HG02642 (cell line): ENCODE results near the gene POLR3K.

Experiments
- ATAC-seq: cut with Tn5 transposase; IDR thresholded peaks from one replicate; pipeline ENCODE4 v1.9.1; 2021; ENCODE audit warnings: mild to moderate bottlenecking; ENCODE audit not compliant: unreplicated experiment, poor library complexity

The POLR3K gene

DNA sequence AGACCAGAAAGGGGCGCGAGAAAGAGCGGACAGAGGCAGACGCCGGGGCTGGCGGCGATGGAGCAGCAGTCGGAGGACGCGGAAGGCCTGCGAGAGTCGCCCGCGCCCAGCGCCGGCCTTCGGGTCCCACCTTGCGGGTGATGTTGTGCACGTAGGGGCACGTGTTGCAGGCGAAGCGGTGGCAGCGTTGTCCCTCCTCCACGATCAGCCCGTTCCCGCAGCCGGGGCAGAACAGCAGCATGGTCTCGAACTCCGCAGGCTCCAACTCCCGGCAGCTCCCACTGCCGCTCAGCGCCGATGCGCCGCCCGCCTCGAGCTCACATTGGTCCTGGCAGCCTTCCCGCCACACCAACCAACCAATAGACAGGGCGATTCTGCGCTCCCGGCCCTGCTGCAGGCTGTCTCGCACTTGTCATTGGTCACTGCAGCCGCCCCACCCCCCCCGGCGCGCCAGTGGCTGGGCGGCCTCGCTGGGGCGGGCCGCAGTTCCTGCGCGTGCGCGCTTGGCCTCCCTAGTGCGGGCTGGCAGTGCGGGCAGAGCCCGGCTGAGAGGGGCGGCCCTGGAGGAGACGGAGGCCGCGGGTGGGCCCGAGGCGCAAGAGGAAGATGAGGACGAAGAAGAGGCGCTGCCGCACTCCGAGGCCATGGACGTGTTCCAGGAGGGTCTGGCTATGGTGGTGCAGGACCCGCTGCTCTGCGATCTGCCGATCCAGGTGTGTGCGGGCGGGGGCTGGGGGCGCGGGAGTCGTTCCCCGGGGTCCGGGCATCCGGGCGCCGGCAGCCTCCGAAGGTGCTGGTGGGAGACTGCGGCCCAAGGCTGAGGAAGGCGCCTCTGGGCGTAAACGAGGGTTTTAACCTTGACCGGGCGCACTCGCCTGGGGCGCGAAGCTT, at the start of gene POLR3K, which contains the start of gene SNRNP25:
TSS of gene POLR3K (minus strand) at position 263 of the 891 bp plus-strand sequence. CDS start at position 241, 22 bp downstream.
TSS of gene SNRNP25 (plus strand) at position 483 of the 891 bp plus-strand sequence. CDS start at position 672, 189 bp downstream.
- peak; percentile 94 for ATAC-seq

DNA sequence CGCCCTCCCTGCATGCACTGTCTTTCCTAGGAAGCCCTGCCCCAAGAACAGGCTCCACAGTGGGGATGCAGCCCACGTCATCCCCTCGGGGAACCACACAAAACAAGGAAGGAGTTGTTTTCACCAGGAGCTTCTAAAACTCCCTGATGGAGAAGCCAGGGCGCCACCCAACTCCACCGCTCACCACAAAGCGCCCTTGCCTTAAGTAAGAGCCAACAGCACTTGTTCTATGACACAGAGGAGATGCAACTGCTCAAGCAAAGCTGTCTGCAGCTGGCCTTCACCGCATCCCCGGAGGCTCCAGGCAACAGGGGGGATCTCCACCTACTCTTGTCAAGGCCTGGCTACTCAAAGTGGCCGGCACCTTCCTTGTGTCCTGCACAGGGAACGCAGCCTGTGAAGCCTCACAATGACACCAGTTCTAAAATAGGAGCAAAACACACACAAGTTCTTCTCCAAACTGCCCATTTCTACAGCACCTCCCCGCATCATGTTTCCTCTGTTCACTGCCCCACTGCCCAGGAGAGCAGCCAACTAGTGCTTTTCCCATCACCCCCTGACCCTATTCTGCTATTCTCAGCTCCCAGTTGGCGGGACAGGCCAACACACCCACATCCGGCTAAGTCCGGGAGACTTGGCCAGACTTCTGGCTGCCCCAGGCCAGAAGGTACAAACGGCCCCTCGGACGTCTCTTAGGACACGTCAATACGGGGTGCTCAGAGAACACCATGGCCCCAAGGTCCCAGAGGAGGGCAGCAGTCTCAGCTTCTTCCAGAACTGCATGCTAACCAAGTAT, 48.9 kb upstream of the POLR3K start:
- no peak for ATAC-seq

DNA sequence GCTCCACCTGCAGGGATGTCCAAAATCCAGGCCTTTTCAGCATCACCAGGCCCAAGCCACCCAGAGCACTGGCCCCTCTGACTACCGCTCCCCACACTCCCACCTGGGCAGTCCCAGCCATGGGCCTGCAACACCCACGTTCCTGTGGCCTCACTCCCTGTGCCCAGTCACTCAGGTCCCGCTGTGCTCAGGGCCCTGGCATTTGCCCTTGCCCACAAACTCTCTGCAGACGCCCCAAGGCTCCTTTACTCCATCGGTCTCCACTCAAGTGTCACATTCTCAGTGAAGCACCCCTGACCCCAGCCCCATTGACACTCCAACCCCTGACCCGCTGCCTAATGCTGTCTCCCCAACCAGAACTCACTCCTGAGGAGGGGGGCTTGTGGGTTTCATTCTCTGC, 48.2 kb upstream of the POLR3K start:
- no peak for ATAC-seq

DNA sequence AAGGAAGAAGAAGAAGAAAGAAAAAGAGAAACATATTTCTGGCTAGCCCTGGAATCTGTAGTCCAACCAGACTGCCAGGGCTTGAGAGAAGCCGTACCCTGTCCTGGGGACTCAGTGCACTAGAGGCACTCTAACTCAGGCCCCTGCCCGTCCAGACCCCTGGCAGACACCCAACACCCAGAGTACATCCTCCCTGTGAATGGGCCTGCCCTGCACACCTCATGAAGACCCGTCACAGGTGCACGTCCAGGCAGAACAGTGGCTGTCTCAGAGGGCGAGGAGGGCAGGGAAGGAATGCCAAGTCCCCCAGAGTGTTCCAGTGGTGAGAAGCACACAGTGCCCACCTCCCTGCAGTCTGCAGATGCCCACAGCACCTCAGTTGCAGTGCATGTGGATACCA, 47.6 kb upstream of the POLR3K start:
- ATAC-seq: no peak

DNA sequence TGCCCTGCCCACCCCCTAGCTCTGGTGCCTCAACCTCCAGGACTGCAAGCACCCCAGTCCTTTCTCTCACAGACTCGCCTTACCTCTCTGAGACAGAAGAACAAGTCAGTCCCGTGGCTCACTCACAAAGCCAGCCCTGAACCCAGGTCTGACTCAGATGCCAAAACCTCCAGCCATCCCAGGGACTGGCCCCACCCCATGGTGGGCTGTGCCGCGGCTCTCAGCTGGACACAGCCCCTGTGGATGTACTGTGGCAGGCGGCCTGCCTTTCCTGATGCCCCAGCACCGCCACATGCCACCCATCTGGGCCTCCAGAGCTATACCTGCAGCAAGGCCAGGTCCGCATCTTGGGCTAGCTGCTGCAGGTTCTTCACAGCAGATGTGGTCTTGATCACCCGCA, 44.4 kb upstream of the POLR3K start:
- ATAC-seq: no peak

DNA sequence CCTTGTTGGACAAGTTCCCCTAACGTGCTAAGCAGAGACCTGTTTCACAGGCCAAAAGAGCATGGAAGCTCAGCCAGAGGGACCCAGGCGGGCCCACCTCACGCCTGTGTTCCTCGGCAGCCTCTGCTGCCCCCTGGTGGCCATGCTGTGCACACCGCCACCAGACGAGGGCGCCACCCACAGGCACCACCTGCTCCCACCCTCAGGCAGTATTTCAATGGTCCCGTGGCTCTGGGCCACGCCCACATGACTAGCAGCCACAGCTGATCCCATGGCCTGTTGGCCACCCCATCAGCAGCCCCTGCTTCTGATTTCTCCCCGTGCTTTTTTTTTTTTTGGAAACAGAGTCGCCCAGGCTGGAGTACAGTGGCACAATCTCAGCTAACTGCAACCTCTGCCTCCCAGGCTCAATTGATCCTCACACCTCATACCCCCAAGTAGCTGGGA, 43.5 kb upstream of the POLR3K start:
- peak; percentile 77 for ATAC-seq

DNA sequence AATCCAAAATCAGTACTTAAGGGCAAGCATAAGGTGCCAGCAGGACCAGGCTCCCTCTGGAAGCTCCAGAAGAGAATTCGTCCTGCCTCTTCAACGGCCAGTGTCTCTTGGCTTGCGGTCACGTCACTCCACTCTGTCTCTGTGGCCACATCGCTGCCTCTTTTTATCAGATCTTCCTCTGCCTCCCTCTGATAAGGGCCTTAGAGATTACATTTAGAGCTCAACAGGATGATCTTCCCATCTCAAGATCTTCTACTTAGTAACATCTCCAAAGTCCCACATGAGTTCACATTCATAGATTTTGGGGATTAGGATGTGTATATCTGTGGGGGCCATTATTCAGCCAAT, 41.5 kb upstream of the POLR3K start:
- ATAC-seq: no peak

DNA sequence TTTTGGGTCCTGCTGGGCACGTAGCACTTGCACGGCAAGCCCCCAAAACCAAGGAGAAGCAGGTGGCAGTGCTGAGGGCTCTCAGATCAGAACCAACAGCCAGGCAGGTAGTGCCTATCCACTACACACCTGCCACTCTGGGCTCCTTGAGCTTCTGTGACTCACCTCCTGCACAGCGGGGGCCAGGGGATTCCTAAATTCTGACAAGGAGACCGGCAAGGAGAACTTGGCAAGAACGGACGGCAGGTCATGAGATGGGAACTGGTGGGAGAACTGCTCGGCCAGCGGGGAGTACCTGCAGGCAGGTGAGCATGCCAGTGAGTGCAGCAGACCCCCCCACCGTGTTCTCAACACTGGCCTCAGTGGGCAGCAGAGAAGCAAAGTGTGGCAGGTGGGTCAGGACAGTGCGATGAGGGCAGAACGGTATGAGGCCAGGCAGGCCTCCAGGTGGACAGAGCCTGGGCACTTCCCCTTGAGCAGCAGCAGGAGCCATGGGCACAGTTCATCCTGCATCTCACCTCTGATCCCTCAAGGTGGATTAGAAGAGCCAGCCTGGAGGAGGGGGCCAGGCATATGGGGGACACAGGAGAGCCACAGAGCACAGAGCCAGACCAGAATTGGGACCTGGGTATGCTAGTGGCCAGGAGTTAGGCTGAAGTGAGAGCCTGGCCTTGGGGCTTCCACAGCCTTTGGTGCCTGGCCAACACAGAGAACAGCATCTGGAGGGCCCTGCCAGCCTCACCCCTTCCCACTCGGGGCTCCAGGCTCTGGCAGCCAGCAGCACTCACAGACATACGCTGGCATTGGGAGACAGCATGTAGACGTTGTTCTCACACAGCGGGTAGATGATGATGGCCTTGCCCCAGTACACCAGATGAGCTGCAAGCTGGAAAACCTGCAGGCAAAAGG, 39.3 kb upstream of the POLR3K start:
- ATAC-seq: no peak

DNA sequence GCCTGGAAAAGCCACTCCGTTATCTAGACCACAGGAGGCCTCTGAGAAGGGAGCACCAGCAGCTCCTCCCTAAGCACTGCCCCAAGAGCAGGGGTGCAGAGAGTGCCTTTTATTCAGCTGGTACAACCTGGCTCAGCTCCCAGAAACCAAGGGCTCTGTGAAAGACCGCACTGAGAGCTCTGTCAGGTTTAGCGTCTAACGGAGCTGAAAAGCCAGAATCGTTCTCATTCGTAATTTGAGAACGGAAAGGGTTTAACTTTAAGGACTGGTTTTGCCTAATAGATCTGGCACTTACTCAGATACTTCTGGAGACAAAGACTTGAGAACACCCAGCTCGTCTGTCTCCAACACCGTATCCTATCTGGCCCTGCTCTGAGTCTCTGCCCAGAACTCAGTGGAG, 38.1 kb upstream of the POLR3K start:
- no peak for ATAC-seq

DNA sequence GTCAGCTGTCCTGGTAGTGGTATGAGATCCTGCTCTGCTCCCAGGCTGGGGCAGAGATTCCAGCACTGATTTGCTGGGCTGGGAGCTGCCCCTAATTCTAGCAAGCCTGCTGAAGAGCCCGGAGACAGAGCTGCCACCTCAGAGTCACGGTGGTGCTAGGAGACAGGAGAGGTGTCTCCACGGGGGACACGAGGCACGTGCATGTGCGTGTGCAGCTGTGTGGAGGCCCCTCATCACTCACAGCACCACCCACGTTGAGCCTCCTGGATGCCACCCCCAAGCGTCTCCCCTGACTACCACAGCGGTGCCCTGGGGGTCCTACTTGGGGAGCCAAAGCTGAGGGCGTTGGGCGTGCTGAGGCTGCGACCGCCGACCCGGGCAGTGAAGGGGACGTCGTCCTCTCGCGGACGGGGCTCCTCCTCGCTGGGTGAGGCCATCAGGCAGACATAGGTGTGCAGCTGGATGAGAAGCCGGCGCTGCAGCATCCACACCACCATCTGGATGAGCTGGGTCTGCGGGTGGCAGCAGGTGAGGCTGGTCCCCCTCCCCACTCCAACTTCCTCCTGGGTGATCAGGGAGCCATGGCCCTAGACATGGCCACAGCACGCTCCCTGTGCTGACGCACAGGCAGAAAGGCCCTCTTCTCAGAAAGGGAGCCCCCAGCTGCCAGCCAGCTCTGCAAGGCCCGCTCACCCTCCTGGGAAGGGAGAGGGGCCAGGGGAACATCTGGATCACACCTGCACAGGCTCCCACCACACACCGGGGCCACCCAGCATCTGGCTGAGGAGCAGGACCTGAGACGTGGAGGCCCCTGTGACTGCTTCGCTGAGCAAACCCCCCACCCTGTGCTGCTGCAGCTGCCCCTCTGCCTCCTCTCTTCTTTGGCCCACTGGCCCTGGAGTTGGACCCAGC, 36.2 kb upstream of the POLR3K start:
- no peak for ATAC-seq

DNA sequence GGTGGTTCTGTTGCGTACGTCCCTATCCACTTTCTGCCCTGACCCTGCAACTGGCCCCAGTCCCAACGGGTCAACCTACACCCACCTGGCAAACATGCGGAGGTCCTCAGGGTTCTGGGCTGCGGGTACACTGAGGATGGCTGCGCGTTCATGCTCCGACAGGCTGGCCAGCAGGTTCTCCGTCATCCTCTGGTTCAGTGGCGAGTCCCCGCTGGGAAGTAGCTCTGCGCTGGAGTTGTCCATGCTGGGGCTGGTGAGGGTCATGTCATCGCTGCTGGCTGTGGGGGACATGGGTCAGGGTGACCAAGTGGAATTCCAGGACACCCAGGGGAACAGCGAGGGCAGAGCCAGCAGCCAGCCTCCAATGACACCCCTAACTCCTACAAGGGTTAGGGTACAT, 35.2 kb upstream of the POLR3K start:
- no peak for ATAC-seq

DNA sequence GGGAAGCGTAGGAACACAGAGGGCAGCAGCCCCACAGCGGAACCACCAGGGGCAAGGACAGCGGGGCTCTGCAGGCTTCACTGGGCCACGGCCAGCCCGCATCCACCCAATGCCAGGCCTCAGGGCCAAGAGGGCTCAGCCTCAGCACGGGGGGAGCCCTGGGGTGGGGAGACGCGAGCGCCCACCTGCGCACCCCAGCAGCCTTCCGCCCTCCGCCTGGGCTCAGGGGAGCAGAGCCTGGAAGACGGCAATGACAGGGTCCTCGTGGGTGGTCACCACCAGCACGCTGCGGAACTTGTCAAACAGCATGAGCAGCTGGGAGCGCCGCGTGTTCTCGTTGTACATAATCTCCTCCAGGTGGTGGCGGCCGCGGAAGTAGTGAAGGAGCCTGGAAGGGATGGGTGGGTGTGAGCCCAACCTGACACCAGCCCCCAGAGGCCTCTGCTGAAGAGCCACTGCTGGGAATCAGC, 33.1 kb upstream of the POLR3K start:
- no peak for ATAC-seq

DNA sequence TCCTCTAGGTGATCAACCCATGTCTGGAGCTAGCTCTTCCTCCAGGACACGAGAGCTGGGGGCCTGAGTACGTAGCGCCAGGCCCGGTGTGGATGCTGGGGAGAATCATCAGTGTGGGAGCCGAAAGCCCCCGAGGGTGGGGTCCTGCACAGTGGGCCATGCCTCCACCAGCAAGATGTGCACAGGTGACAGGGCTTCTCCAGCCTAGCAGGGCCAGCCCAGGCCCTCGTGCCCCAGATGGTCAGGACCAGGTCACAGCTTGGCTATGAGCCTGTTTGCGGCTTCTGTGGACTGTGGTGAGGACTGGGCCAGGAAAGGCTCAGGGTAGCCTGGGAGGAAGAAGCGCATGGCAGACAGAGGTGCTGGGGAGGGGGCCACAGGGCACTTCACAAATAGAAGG, 32.5 kb upstream of the POLR3K start:
- no peak for ATAC-seq

DNA sequence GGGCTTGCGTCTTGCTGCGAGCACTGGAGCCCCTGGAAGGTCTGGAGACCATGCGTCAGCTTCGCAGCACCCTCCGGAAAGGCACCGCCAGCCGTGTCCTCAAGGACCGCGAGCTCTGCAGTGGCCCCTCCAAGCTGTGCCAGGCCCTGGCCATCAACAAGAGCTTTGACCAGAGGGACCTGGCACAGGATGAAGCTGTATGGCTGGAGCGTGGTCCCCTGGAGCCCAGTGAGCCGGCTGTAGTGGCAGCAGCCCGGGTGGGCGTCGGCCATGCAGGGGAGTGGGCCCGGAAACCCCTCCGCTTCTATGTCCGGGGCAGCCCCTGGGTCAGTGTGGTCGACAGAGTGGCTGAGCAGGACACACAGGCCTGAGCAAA, 32.0 kb upstream of the POLR3K start:
- no peak for ATAC-seq

DNA sequence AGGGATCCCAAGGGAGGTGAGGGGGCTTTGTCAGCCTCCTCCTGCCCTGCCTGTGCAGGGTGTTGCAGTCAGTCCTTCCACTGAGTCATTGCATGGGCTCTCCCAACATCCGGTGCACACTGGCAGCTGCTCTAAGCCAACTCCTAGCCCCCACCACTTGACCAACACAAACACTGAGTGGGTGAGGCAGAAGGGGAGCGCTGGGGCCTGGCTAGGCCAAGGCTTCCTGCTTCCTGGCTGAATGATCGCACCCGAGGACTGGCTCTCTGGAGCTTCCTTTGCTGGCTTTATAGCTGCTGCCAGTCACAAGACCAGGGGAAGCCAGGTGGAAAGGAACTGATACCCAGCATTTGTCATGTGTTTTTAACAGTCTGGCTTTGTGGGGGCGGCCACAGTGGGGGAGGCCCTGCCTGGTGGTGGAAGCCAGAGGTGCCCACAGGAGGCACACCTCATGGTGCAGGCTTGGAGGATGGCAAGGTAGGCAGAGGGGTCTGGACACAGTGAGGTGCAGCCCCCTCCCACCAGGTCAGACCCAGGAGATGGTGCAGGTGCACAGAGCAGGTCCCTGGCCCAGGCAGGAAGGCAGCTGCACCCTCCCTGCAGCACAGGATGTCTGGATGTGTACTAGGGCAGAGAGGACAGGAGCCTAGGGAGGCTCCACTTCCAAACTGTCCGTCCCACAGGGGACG, 31.5 kb upstream of the POLR3K start:
- peak; percentile 51 for ATAC-seq

DNA sequence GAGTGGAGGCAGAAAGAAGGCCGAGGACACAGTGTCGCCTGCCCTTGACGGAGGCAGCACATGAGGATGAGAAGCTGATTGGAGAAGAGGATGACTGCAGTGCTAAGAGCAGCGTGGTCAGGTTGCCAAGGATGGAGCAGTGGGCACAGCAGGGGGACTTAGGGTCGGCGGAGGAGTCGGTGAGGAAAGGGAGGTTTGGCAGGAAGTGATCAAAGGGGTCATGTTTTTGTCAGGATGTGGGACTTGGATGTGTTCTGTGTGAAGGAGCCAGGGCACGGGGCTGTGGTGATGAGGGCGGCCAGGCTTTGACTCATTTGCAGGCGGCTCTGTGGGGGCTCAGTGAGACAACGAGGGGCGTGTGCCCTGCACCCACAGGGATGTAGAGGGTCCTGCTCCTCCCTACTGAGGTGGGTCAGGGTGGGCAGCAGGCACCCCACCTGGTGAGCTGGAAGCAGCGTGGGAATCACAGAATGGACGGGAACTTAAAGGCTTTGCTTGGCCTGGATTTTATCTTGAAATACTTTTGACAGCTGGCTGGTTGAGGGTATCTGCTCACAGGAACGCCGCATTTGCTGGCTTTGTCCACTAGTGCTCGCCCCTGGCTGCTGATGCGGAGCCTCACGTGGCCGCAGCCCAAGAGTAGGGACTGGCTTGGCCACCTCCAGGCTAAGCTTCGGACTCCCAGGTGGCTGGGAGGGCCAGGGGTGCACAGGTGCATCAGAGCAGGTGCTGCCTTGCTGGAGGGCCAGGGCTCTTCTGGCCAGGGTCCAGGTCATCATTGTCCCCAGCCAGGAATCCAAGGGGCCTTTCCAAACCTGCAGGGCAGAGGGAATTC, 30.6 kb upstream of the POLR3K start:
- ATAC-seq: no peak

DNA sequence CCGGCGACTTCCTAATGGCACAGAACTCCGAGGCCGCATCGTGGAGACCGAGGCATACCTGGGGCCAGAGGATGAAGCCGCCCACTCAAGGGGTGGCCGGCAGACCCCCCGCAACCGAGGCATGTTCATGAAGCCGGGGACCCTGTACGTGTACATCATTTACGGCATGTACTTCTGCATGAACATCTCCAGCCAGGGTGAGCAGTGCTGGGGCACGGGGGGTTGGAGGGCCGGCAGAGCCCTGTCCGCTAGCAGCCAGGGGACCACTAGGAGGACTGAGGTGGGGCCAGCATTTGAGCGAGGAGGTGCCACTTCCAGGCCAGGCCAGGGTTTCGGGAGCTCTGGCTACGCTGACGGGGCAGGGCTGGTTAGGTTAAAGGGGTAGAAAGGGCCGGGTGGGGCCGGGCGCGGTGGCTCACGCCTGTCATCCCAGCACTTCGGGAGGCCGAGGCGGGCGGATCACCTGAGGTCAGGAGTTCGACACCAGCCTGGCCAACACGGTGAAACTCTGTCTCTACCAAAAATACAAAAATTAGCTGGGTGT, 29.7 kb upstream of the POLR3K start:
- ATAC-seq: no peak
